ENCODE results near the gene TFCP2.
"Not testable (repeated sequence)": the region's sequence is repeated elsewhere in the genome, so short reads cannot be mapped to it uniquely, and the experiment has no call there.

The TFCP2 gene

GRCh38 chr12:51172515-51173431, at the start of gene TFCP2:
TSS of gene TFCP2 (minus strand) at chr12:51173135. CDS start at chr12:51172422, 713 bp downstream.
- DNase-seq = peak; percentile 94 to 97

- no peak for DNase-seq
These were observed 49.5 kb upstream of the TFCP2 start for GRCh38 chr12:51222461-51222860.

GRCh38 chr12:51219857-51220256, 46.9 kb upstream of the TFCP2 start:
- not testable (repeated sequence) for DNase-seq

GRCh38 chr12:51219322-51219721, 46.4 kb upstream of the TFCP2 start:
- DNase-seq = no peak

GRCh38 chr12:51218607-51219161, 45.7 kb upstream of the TFCP2 start:
- DNase-seq = no peak

- DNase-seq = peak; percentile 45 to 66
These were observed 45.2 kb upstream of the TFCP2 start, which contains the start of gene POU6F1 for GRCh38 chr12:51217968-51218606. TSS of gene POU6F1 (minus strand) at chr12:51218062. CDS start at chr12:51206836, 11,226 bp downstream.

- DNase-seq = no peak
These were observed 44.4 kb upstream of the TFCP2 start for GRCh38 chr12:51217133-51217967.

- no peak for DNase-seq
These were observed 43.7 kb upstream of the TFCP2 start for GRCh38 chr12:51216642-51217041.

GRCh38 chr12:51214895-51215294, 42.0 kb upstream of the TFCP2 start:
- no peak for DNase-seq

GRCh38 chr12:51210690-51211395, 37.9 kb upstream of the TFCP2 start:
- DNase-seq = no peak

- no peak for DNase-seq
These were observed 36.3 kb upstream of the TFCP2 start for GRCh38 chr12:51209259-51209658.

GRCh38 chr12:51208016-51208660, 35.2 kb upstream of the TFCP2 start:
- DNase-seq = no peak

- DNase-seq = no peak
These were observed 32.4 kb upstream of the TFCP2 start for GRCh38 chr12:51205350-51205749.

- no peak for DNase-seq
These were observed 29.8 kb upstream of the TFCP2 start for GRCh38 chr12:51202718-51203117.

- no peak for DNase-seq
These were observed 27.9 kb upstream of the TFCP2 start for GRCh38 chr12:51200806-51201205.

GRCh38 chr12:51200156-51200555, 27.2 kb upstream of the TFCP2 start:
- no peak for DNase-seq

GRCh38 chr12:51199366-51199945, 26.5 kb upstream of the TFCP2 start:
- DNase-seq = no peak

GRCh38 chr12:51198568-51199365, 25.8 kb upstream of the TFCP2 start:
- no peak for DNase-seq

GRCh38 chr12:51197736-51198567, 25.0 kb upstream of the TFCP2 start:
- no peak for DNase-seq

Measured in SW 1271 (cell line).